HG02759 (cell line): ENCODE measurements around the gene DPP10.

Experiments used
- ATAC-seq: cut with Tn5 transposase; IDR thresholded peaks from one replicate; pipeline ENCODE4 v1.9.1; 2021; ENCODE audit warnings: mild to moderate bottlenecking, moderate library complexity; ENCODE audit not compliant: unreplicated experiment

DPP10 gene

GRCh38 chr2:115115135-115115534, 672.7 kb downstream of the DPP10 start:
- ATAC-seq, result no peak

- ATAC-seq, result no peak
Measured at GRCh38 chr2:115118306-115118705, 675.9 kb downstream of the DPP10 start.

GRCh38 chr2:115119086-115119485, 676.6 kb downstream of the DPP10 start:
- ATAC-seq, result no peak

GRCh38 chr2:115122701-115123100, 680.3 kb downstream of the DPP10 start:
- ATAC-seq, result no peak

GRCh38 chr2:115124817-115125216, 682.4 kb downstream of the DPP10 start:
- no peak for ATAC-seq

- no peak for ATAC-seq
Measured at GRCh38 chr2:115129536-115129935, 687.1 kb downstream of the DPP10 start.

GRCh38 chr2:115160531-115161080, 718.2 kb downstream of the DPP10 start:
- ATAC-seq, result no peak

- no peak for ATAC-seq
Measured at GRCh38 chr2:115161081-115161770, 718.8 kb downstream of the DPP10 start.

- no peak for ATAC-seq
Measured at GRCh38 chr2:115161771-115162493, 719.5 kb downstream of the DPP10 start.

GRCh38 chr2:115162494-115163293, 720.3 kb downstream of the DPP10 start:
- no peak for ATAC-seq

GRCh38 chr2:115163572-115163971, 721.1 kb downstream of the DPP10 start:
- no peak for ATAC-seq

GRCh38 chr2:115165529-115166109, 723.2 kb downstream of the DPP10 start:
- no peak for ATAC-seq

GRCh38 chr2:115168457-115168856, 726.0 kb downstream of the DPP10 start:
- ATAC-seq, result no peak

- ATAC-seq, result no peak
Measured at GRCh38 chr2:115169814-115170213, 727.4 kb downstream of the DPP10 start.

- no peak for ATAC-seq
Measured at GRCh38 chr2:115171751-115172150, 729.3 kb downstream of the DPP10 start.

- no peak for ATAC-seq
Measured at GRCh38 chr2:115174651-115175050, 732.2 kb downstream of the DPP10 start.

GRCh38 chr2:115183144-115183543, 740.7 kb downstream of the DPP10 start:
- no peak for ATAC-seq

GRCh38 chr2:115190459-115190858, 748.0 kb downstream of the DPP10 start:
- no peak for ATAC-seq

GRCh38 chr2:115194623-115195022, 752.2 kb downstream of the DPP10 start:
- no peak for ATAC-seq

GRCh38 chr2:115196587-115196986, 754.1 kb downstream of the DPP10 start:
- no peak for ATAC-seq

- ATAC-seq, result no peak
Measured at GRCh38 chr2:115199966-115200365, 757.5 kb downstream of the DPP10 start.
